ENCODE data around the gene CNEP1R1.

GRCh38 chr16:50017553-50017952, 7.5 kb upstream of the CNEP1R1 start:
- TF ChIP-seq CTCF (IDR thresholded peaks at IDR 0.05): no peak
- TF ChIP-seq POLR2A (IDR thresholded peaks at IDR 0.05): no peak
